ENCODE results near the gene SERPIND1. TPM values are rescaled to one million over a fixed set of nuclear protein-coding genes. Genes with fewer than 3 reads are reported as not detected.

SERPIND1 gene
- total RNA-seq, 1 donor from 2014 or later = not detected

- no peak overlapping the region for H2AFZ ChIP-seq (ENCODE audit: low read depth, low read length)
- H3K4me3 ChIP-seq (ENCODE audit: insufficient read depth, low read depth, low read length) = no peak overlapping the region
- Mint-ChIP-seq H3K4me3 (ENCODE audit: unreplicated experiment) (no peak overlapping the region), H3K27ac (ENCODE audit: unreplicated experiment) (no peak overlapping the region), H3K9me3 (ENCODE audit: unreplicated experiment) (no peaks in the 10 kb centered on the region), H3K4me1 (ENCODE audit: low read depth, unreplicated experiment) (peaks cover 2% of the 10 kb centered on the region), H3K36me3 (ENCODE audit: low read depth, unreplicated experiment) (peaks cover 20% of the 10 kb centered on the region), H3K27me3 (ENCODE audit: low read depth, unreplicated experiment) (no peaks in the 10 kb centered on the region)
- H3K36me3 ChIP-seq (ENCODE audit: insufficient read depth, low read length) = peaks cover 10% of the 10 kb centered on the region
- peak overlapping the region; percentile 1 for H3K9ac ChIP-seq (ENCODE audit: low read length)
- FAIRE-seq (peak; percentile 23), DNase-seq (ENCODE audit: low read depth) (peak; percentile 52)
- no peaks in the 10 kb centered on the region for H4K20me1 ChIP-seq (ENCODE audit: insufficient read depth, low read length)
- peaks cover 28% of the 10 kb centered on the region for H3K4me1 ChIP-seq (ENCODE audit: insufficient read depth, low read length)
- H3K79me2 ChIP-seq (ENCODE audit: insufficient read depth, low read length) = no peaks in the 10 kb centered on the region
- no peaks in the 10 kb centered on the region for H3K9me3 ChIP-seq (ENCODE audit: insufficient read depth, low read depth, low read length)
- TF ChIP-seq EZH2 (IDR thresholded peaks at IDR 0.05; ENCODE audit: insufficient read depth, low read length) (no peak), CTCF (IDR thresholded peaks at IDR 0.05; ENCODE audit: insufficient read depth, low read depth, low read length) (peak; percentile 85)
- H3K27ac ChIP-seq (ENCODE audit: low read depth, low read length) = peak overlapping the region; percentile 52
- H3K27me3 ChIP-seq (ENCODE audit: insufficient read depth, low read length) = no peaks in the 10 kb centered on the region
- peak overlapping the region; percentile 52 for H3K4me2 ChIP-seq (ENCODE audit: low read length)
These were observed 10.2 kb downstream of the SERPIND1 start for GRCh38 chr22:20783844-20784723.

- no peak overlapping the region for H3K4me2 ChIP-seq (ENCODE audit: low read length)
- Mint-ChIP-seq H3K4me1 (ENCODE audit: low read depth, unreplicated experiment) (no peaks in the 10 kb centered on the region), H3K36me3 (ENCODE audit: low read depth, unreplicated experiment) (peaks cover 15% of the 10 kb centered on the region), H3K4me3 (ENCODE audit: unreplicated experiment) (no peak overlapping the region), H3K9me3 (ENCODE audit: unreplicated experiment) (no peaks in the 10 kb centered on the region), H3K27ac (ENCODE audit: unreplicated experiment) (no peak overlapping the region), H3K27me3 (ENCODE audit: low read depth, unreplicated experiment) (no peaks in the 10 kb centered on the region)
- no peaks in the 10 kb centered on the region for H3K27me3 ChIP-seq (ENCODE audit: insufficient read depth, low read length)
- H2AFZ ChIP-seq (ENCODE audit: low read depth, low read length) = no peak overlapping the region
- FAIRE-seq = no peak
- H3K4me3 ChIP-seq (ENCODE audit: insufficient read depth, low read depth, low read length) = no peak overlapping the region
- no peak for DNase-seq (ENCODE audit: low read depth)
- H3K79me2 ChIP-seq (ENCODE audit: insufficient read depth, low read length) = no peaks in the 10 kb centered on the region
- no peak for TF ChIP-seq CTCF (IDR thresholded peaks at IDR 0.05; ENCODE audit: insufficient read depth, low read depth, low read length)
- TF ChIP-seq EZH2 (IDR thresholded peaks at IDR 0.05; ENCODE audit: insufficient read depth, low read length) = no peak
- H3K4me1 ChIP-seq (ENCODE audit: insufficient read depth, low read length) = peaks cover 16% of the 10 kb centered on the region
- H3K9ac ChIP-seq (ENCODE audit: low read length) = no peak overlapping the region
- H3K9me3 ChIP-seq (ENCODE audit: insufficient read depth, low read depth, low read length) = no peaks in the 10 kb centered on the region
- peaks cover 10% of the 10 kb centered on the region for H3K36me3 ChIP-seq (ENCODE audit: insufficient read depth, low read length)
- no peaks in the 10 kb centered on the region for H4K20me1 ChIP-seq (ENCODE audit: insufficient read depth, low read length)
- H3K27ac ChIP-seq (ENCODE audit: low read depth, low read length) = no peak overlapping the region
These were observed 11.5 kb downstream of the SERPIND1 start for GRCh38 chr22:20785415-20785814.

DNA sequence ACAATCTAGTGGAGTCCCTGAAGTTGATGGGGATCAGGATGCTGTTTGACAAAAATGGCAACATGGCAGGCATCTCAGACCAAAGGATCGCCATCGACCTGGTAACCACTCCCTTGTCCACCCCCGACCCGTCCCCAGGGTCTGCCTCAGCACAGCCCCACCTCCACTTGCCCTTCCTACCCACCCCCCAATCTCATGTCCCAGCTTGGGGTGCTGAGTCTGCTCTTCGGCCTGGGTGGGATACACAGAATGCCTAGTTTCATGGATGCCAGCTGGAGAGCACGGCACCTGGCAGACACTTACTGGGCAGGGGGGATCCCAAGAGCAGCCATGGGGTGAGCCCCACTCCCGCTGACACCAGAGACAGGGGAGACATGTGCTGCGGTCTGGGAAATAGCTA is 12.1 kb downstream of the SERPIND1 start:
- Histone ChIP-seq H3K79me2 (ENCODE audit: insufficient read depth, low read length) (no peaks in the 10 kb centered on the region), H3K9me3 (ENCODE audit: insufficient read depth, low read depth, low read length) (no peaks in the 10 kb centered on the region), H3K4me2 (ENCODE audit: low read length) (no peak overlapping the region), H3K9ac (ENCODE audit: low read length) (no peak overlapping the region), H3K4me3 (ENCODE audit: insufficient read depth, low read depth, low read length) (no peak overlapping the region), H3K27ac (ENCODE audit: low read depth, low read length) (no peak overlapping the region), H4K20me1 (ENCODE audit: insufficient read depth, low read length) (no peaks in the 10 kb centered on the region), H3K36me3 (ENCODE audit: insufficient read depth, low read length) (peaks cover 10% of the 10 kb centered on the region), H3K4me1 (ENCODE audit: insufficient read depth, low read length) (peaks cover 16% of the 10 kb centered on the region), H2AFZ (ENCODE audit: low read depth, low read length) (no peak overlapping the region), H3K27me3 (ENCODE audit: insufficient read depth, low read length) (no peaks in the 10 kb centered on the region)
- Mint-ChIP-seq H3K27me3 (ENCODE audit: low read depth, unreplicated experiment) (no peaks in the 10 kb centered on the region), H3K4me1 (ENCODE audit: low read depth, unreplicated experiment) (no peaks in the 10 kb centered on the region), H3K27ac (ENCODE audit: unreplicated experiment) (no peak overlapping the region), H3K9me3 (ENCODE audit: unreplicated experiment) (no peaks in the 10 kb centered on the region), H3K4me3 (ENCODE audit: unreplicated experiment) (no peak overlapping the region), H3K36me3 (ENCODE audit: low read depth, unreplicated experiment) (peaks cover 18% of the 10 kb centered on the region)
- no peak for FAIRE-seq
- no peak for DNase-seq (ENCODE audit: low read depth)
- TF ChIP-seq CTCF (IDR thresholded peaks at IDR 0.05; ENCODE audit: insufficient read depth, low read depth, low read length) (no peak), EZH2 (IDR thresholded peaks at IDR 0.05; ENCODE audit: insufficient read depth, low read length) (no peak)
